Measurements from ENCODE around the gene KLF6. TPM values are rescaled to one million over a fixed set of nuclear protein-coding genes. Genes with fewer than 3 reads are reported as not detected.
A peak's percentile ranks its signal among the peaks of the same experiment; 100 is the strongest.

Gene KLF6
- total and polyA plus RNA-seq, 9 of the 15 experiments (the other 6 are each of a cell fraction or from before 2014, with no cell fraction given): 3.2 to 23.9 (median 8.0) TPM

GRCh38 chr10:3785251-3785850 lies 342 bp upstream of the KLF6 start (continued):
- TF ChIP-seq GTF3C2 (IDR thresholded peaks at IDR 0.05; ENCODE audit: borderline replicate concordance, extremely low read depth, insufficient read length): no peak
- TF ChIP-seq CTCFL (IDR thresholded peaks at IDR 0.05; ENCODE audit: borderline replicate concordance, insufficient read depth, low read depth, low read length, poor library complexity, severe bottlenecking): no peak
- 0 out of 2 replicates have a peak, but pooled peaks have one; percentile 30 for TF ChIP-seq STAG1 (CRISPR knock-in tag; IDR thresholded peaks at IDR 0.05; ENCODE audit: borderline replicate concordance)
- TF ChIP-seq HOMEZ (CRISPR knock-in tag; IDR thresholded peaks at IDR 0.05): 0 out of 2 replicates have a peak, but pooled peaks have one; percentile 63
- TF ChIP-seq HMBOX1 (IDR thresholded peaks at IDR 0.05): no peak
- no peak for TF ChIP-seq HBP1 (CRISPR knock-in tag; IDR thresholded peaks at IDR 0.05)
- peak; percentile 94 for TF ChIP-seq SMAD1 (IDR thresholded peaks at IDR 0.05; ENCODE audit: low read depth, low read length, partially characterized antibody)
- peak; percentile 29; the same call in 1 of the 2 replicates for TF ChIP-seq NR2C2 (CRISPR knock-in tag; IDR thresholded peaks at IDR 0.05)
- peak; percentile 66; the same call in 1 of the 2 replicates for TF ChIP-seq NR2C2 (tag; IDR thresholded peaks at IDR 0.05)
- TF ChIP-seq ZKSCAN1 (IDR thresholded peaks at IDR 0.05; ENCODE audit: low read depth, low read length): peak; percentile 81
- TF ChIP-seq CXXC5 (CRISPR knock-in tag; IDR thresholded peaks at IDR 0.05): peak; percentile 89
- TF ChIP-seq NFRKB (IDR thresholded peaks at IDR 0.05; ENCODE audit: low read depth): no peak
- TF ChIP-seq CBX2 (IDR thresholded peaks at IDR 0.05; ENCODE audit: insufficient read depth, low read length, poor library complexity, severe bottlenecking): no peak
- no peak for TF ChIP-seq ZNF644 (tag; IDR thresholded peaks at IDR 0.05; ENCODE audit: low read depth)
- TF ChIP-seq MAZ (CRISPR knock-in tag; conservative IDR thresholded peaks at IDR 0.05 in 1 of 2, IDR thresholded peaks at IDR 0.05 in 1 of 2): peak in 1 of 2 experiments; percentile 72; a peak in 1 of 4 replicates
- peak; percentile 100 for TF ChIP-seq MEF2A (IDR thresholded peaks at IDR 0.05; ENCODE audit: control insufficient read depth, low read depth, low read length)
- no peak for TF ChIP-seq ZNF75A (CRISPR knock-in tag; IDR thresholded peaks at IDR 0.05)

All from K562 (cell line).